ENCODE data around the gene PLCB1.

The PLCB1 gene

DNA sequence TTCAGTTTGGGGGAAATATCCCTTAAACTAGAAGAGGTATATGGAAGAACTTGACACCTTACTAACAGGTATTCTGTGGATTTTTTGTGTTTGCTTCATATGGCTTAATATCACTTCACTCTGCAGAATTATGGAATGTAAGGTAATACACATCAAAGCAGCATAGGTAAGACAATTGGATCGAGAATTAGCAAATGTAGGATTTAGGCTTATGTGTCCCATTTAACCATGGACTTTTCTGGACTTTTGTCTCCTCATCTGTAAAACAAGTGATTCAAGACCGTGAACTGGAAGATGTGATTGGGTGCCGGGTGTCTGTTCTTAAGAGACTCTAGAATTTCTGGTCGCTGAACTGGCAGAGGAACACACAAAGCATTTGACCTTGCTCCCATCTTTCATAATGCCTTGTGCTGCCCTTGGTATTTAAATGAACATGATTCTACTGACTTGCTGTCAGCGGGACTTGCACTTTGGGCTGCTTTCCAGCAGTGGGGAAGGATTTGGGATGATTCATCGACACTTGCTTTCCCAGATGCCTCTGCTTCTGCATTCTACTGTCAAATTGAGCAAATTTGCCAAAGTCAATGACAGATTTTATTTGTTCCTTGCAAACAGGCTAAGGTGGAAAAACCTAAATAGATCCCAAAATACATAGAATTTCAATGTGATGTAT, 199.8 kb downstream of the PLCB1 start:
- Histone ChIP-seq H3K27ac (no peak overlapping the region), H3K4me3 (no peak overlapping the region)
- TF ChIP-seq, protein P1, sequence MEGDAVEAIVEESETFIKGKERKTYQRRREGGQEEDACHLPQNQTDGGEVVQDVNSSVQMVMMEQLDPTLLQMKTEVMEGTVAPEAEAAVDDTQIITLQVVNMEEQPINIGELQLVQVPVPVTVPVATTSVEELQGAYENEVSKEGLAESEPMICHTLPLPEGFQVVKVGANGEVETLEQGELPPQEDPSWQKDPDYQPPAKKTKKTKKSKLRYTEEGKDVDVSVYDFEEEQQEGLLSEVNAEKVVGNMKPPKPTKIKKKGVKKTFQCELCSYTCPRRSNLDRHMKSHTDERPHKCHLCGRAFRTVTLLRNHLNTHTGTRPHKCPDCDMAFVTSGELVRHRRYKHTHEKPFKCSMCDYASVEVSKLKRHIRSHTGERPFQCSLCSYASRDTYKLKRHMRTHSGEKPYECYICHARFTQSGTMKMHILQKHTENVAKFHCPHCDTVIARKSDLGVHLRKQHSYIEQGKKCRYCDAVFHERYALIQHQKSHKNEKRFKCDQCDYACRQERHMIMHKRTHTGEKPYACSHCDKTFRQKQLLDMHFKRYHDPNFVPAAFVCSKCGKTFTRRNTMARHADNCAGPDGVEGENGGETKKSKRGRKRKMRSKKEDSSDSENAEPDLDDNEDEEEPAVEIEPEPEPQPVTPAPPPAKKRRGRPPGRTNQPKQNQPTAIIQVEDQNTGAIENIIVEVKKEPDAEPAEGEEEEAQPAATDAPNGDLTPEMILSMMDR (IDR thresholded peaks at IDR 0.05) = no peak
- DNase-seq (ENCODE audit: low spot score) = no peak

DNA sequence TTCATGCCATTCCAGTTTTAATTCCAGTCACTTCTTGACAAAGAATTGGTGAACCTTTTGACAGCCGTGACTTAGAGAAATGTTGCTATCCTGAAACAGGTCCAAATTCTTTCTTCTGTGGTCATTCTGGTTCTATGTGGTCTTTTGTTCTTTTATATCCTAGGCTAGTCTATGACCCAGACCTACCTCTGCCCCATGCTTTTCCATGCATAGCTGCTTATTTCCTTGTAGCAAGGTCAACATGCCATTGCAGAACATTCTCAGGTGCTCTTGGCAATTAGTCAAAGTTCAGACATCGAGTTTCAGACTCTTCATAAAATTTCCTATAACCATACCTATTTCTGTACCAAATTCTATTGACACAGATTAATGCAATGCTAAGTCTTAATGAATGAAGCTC, 202.6 kb downstream of the PLCB1 start:
- Histone ChIP-seq H3K4me3 (no peak overlapping the region), H3K27ac (no peak overlapping the region)
- TF ChIP-seq, protein P1 (IDR thresholded peaks at IDR 0.05) = no peak
- DNase-seq (ENCODE audit: low spot score) = no peak

DNA sequence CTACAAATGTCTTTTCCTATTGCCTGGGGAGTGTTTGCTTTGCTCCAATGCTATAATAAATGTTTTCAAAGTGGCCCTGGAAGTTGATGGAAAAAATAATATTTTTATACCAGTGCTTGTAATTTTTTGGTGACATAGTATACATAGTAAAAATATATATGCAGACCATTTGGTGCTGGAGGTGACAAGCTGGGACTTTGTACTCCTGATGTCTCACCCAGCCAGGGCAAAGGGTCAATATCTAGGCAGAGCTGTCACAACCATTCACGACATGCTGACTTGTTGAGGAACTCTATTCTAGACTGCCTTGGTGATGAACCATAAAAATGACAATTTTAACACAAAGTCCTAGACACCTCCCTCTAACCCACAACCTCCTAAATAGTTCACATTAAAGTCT, 203.0 kb downstream of the PLCB1 start:
- H3K4me3 ChIP-seq = no peak overlapping the region
- no peak overlapping the region for H3K27ac ChIP-seq
- no peak for DNase-seq (ENCODE audit: low spot score)
- TF ChIP-seq, protein P1 (IDR thresholded peaks at IDR 0.05) = no peak

DNA sequence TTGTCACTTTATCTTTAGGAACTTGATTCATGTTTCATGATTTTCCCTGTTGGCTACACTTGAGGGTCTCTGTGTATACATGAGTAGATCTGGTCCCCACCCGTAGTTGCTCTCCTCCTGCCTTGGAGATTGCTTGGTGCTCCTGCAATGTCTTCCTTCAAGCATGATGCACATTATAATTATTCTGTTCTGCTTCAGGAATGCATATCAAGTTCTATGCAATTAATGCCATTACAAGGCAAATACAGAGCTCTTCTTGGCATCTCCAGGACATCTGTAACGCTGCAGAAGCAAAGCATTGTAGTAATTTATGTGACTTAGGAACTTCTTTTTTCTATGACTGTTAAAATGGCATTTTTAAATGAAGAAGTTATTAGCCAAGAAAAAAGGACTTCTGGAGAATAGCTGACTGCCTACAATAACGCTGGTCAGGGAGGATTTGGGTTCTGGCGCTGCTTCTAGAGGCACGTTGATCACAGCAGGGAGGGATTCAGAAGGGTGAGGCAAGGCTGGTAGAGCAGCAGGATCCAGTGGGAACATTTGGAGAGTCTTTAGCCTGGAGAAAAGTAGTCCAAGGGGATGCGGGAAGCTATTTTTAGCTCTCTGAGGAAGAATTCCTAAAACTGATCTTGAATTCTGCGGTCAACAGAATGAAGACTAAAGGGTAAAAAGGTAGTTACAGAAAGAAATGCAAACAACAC, 203.6 kb downstream of the PLCB1 start:
- DNase-seq (ENCODE audit: low spot score) = no peak
- no peak overlapping the region for H3K4me3 ChIP-seq
- H3K27ac ChIP-seq = no peak overlapping the region
- TF ChIP-seq, protein P1 (IDR thresholded peaks at IDR 0.05) = no peak

DNA sequence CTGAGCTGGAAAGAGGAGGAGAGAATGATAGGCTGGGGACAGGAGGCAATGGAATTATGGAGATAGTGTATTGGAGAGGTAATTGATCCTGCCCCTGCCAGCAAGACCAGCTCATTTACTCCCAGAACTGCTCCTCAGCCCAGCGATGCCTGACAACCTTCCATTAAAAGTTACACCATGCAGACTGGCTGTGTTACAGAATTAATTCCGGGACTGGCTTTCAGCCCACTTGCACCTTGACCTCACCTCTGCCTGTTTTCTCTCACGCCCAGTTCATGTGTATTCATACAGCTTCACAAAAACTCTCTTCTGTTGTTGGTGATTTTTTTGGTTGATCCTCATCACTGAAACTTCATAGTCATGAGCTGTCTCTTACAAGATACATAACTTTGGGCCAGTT, 207.3 kb downstream of the PLCB1 start:
- DNase-seq (ENCODE audit: low spot score) = no peak
- TF ChIP-seq, protein P1 (IDR thresholded peaks at IDR 0.05) = no peak
- Histone ChIP-seq H3K27ac (no peak overlapping the region), H3K4me3 (no peak overlapping the region)

DNA sequence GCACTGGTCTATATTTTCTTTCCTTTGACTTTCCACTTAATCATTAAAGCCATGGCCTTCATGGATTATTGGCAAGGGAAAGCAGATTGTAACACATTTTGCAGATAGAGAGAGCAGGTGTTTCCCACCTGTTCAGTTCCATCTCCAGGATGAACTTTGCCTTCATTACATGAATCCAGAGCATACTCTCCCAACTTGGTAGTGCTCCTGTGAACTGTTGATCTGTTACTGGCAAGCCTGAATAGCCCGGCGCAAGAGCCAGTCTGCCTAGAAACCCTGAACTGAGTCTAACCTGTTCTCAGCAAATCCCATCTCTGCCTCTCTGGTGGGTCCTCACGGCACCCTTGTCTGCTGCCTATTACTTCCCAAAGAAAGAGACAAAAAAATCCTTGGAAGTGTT, 210.3 kb downstream of the PLCB1 start:
- no peak overlapping the region for H3K27ac ChIP-seq
- TF ChIP-seq, protein P1 (IDR thresholded peaks at IDR 0.05) = no peak
- DNase-seq (ENCODE audit: low spot score) = no peak
- H3K4me3 ChIP-seq = no peak overlapping the region

DNA sequence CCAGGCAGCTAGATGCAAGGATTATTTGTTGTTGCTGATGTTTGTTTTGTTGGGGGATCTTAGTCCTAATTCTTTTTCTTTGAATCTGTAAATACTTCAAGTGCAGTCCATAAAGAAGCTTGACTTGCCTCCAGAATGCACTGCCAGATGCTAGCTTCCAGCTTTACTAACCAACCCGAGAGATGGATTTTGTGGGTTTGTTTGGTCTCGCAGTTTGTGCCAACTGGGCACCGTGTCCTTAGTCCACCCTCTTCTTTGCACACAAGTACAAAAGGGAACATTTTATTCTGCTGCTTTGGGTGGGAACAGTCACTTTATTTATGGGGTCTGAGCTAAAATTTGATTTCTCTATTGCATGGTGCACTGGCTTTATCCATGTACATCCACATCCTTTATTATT, 212.0 kb downstream of the PLCB1 start:
- no peak for DNase-seq (ENCODE audit: low spot score)
- TF ChIP-seq, protein P1 (IDR thresholded peaks at IDR 0.05) = no peak
- Histone ChIP-seq H3K27ac (no peak overlapping the region), H3K4me3 (no peak overlapping the region)
